Measurements from ENCODE around the gene CUL4A.

CUL4A gene

DNA sequence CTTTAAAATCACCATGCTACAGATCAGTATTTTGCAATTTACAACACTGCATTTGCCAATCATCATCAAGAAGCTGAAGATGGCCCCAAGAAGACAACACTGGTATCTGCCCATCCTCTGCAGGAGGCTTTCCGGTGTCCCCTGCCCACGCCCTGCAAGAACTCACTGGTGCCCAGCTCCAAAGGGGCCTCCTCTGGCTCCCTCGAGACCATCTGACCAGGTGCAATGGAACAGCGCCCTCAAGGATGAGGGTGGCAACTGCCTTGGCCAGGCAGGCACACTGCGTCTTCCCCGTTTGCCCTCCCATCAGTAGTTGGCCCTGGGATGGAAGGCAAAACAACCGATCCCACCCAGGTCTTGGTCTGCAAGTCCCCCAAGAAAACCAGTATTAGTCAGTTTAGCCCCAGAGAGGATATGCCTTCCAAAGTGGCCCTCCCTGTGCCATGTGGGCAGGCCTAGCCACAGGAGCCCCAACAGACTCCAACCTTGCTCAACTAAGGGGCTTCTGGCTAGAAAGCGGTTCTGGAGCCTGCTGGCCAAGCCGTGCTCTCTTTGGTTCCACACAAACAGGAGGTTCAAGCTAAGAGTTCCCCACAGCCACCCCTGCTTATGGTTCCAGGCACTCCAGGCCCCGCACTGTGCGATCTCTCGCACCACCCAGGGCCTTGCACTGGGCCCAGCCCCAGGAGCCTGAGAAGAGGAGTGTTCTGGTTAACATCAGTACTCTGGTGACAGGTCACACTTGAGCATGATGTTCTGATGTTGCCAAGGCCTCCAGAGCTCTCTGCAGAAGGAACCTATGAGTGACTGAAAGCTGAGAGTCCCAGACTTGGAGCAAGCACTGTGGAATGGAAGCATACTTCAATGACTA lies 5.7 kb upstream of the CUL4A start:
- no peak for ATAC-seq
- TF ChIP-seq SNAI2 (CRISPR knock-in tag; IDR thresholded peaks at IDR 0.05) (no peak), ISL1 (CRISPR knock-in tag; IDR thresholded peaks at IDR 0.05) (no peak), ZNF8 (CRISPR knock-in tag; IDR thresholded peaks at IDR 0.05) (no peak), ARNTL (CRISPR knock-in tag; IDR thresholded peaks at IDR 0.05; ENCODE audit: borderline replicate concordance, low read depth) (no peak), RARB (CRISPR knock-in tag; IDR thresholded peaks at IDR 0.05) (no peak), TOX (CRISPR knock-in tag; IDR thresholded peaks at IDR 0.05; ENCODE audit: borderline replicate concordance) (no peak), ZNF70 (CRISPR knock-in tag; IDR thresholded peaks at IDR 0.05) (no peak), PPARA (CRISPR knock-in tag; IDR thresholded peaks at IDR 0.05; ENCODE audit: borderline replicate concordance) (no peak), ZC3H10 (CRISPR knock-in tag; IDR thresholded peaks at IDR 0.05) (no peak), CSDC2 (CRISPR knock-in tag; IDR thresholded peaks at IDR 0.05) (no peak), ZFP30 (CRISPR knock-in tag; IDR thresholded peaks at IDR 0.05) (no peak), PATZ1 (CRISPR knock-in tag; IDR thresholded peaks at IDR 0.05; ENCODE audit: borderline replicate concordance) (no peak), ESRRG (CRISPR knock-in tag; IDR thresholded peaks at IDR 0.05) (no peak), ZFP3 (CRISPR knock-in tag; IDR thresholded peaks at IDR 0.05) (no peak), TSHZ2 (CRISPR knock-in tag; IDR thresholded peaks at IDR 0.05) (no peak), OSR1 (CRISPR knock-in tag; IDR thresholded peaks at IDR 0.05) (no peak), ZNF565 (CRISPR knock-in tag; conservative IDR thresholded peaks at IDR 0.05; ENCODE audit: low read depth) (no peak), POU6F1 (CRISPR knock-in tag; IDR thresholded peaks at IDR 0.05; ENCODE audit: borderline replicate concordance, low read depth) (no peak)
- TF ChIP-seq, protein P1, sequence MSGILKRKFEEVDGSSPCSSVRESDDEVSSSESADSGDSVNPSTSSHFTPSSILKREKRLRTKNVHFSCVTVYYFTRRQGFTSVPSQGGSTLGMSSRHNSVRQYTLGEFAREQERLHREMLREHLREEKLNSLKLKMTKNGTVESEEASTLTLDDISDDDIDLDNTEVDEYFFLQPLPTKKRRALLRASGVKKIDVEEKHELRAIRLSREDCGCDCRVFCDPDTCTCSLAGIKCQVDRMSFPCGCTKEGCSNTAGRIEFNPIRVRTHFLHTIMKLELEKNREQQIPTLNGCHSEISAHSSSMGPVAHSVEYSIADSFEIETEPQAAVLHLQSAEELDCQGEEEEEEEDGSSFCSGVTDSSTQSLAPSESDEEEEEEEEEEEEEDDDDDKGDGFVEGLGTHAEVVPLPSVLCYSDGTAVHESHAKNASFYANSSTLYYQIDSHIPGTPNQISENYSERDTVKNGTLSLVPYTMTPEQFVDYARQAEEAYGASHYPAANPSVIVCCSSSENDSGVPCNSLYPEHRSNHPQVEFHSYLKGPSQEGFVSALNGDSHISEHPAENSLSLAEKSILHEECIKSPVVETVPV (CRISPR knock-in tag; IDR thresholded peaks at IDR 0.05), result no peak

DNA sequence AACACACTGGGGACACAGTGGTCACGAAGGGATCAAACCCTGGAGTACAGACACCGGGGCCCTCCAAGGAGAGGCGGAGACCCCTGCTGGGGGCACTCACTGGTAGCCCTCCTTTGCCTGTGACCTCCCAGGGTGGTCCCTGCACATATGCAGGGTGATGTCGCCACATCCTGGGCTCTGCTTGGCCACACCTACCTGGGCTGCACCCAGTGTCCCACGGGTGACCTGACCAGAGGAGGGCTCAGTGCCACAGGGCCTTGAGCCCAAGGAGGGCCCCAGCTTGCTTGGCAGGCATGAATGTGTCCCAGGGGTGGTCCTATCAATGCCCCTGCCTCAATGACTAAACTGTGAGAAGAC lies 5.1 kb upstream of the CUL4A start:
- TF ChIP-seq ISL1 (CRISPR knock-in tag; IDR thresholded peaks at IDR 0.05), result no peak
- TF ChIP-seq ESRRG (CRISPR knock-in tag; IDR thresholded peaks at IDR 0.05), result no peak
- ATAC-seq, result no peak

DNA sequence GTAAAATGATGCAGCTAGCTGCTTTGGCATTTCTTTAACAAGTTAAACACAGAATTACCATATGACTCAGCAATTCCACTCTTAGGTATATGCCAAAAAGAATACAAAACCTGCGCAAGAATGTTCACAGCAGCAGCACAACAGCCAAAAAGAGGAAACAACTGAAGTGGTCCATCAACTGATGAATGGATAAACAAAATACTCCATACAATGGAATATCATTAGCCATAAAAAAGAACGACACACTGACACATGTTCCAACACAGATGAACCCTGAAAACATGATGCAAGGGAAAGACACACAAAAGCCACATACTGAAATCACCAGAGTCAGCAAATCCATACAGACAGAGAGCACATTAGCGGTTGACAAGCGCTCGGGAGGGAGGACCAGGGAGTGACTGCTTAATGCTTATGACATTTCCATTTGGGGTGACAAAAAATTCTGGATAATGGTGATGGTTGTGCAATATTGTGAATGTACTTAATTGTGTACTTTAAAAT lies 3.9 kb upstream of the CUL4A start:
- no peak for ATAC-seq
- TF ChIP-seq, protein P1 (CRISPR knock-in tag; IDR thresholded peaks at IDR 0.05), result no peak
- TF ChIP-seq OSR1 (CRISPR knock-in tag; IDR thresholded peaks at IDR 0.05), result no peak
- no peak for TF ChIP-seq ZFP30 (CRISPR knock-in tag; IDR thresholded peaks at IDR 0.05)
- no peak for TF ChIP-seq PPARA (CRISPR knock-in tag; IDR thresholded peaks at IDR 0.05; ENCODE audit: borderline replicate concordance)

Measured in SK-N-SH treated with all-trans-retinoic acid at 6 μM for 48 hours (cell line).